DOHH2 (cell line): ENCODE data around the gene GDNF.

ENCODE experiments used
- EZH2phosphoT487 ChIP-seq: fragments of 200-600 bp; sonication (generic); IDR thresholded peaks from 2 replicates; pipeline ENCODE4 v1.6.1; 2017; ENCODE audit warnings: borderline replicate concordance, mild to moderate bottlenecking, antibody characterized with exemption, low read length, moderate library complexity, mixed read lengths
- TF ChIP-seq, protein P1 (sequence below): fragments of 200-600 bp; sonication (generic); IDR thresholded peaks from one replicate; pipeline ENCODE4 v1.5.1; 2014; ENCODE audit warnings: antibody characterized with exemption, mild to moderate bottlenecking, low read depth, low read length; ENCODE audit not compliant: poor library complexity, severe bottlenecking

DNA sequence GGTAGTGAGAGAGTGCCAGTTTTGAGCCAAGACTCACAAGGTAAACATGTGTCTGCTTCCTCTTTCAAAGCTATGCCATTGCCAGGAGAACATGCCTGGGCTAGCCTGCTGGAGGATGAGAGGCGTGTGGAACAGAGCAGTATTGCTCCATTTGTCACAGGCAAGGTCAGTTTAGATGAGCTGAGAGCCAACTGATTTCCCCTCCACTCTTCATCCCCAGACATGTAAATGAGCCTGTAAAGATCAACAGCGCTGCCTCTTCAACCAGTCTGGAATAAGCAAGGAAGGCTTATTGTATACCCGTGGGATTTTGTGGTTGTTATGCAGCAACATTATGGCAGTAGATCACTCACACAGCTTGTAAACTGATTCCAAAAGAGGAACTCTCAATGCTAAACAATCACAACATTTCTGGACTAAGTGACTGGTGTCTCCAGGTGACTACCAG lies 8.2 kb upstream of the GDNF start:
- TF ChIP-seq, protein P1, sequence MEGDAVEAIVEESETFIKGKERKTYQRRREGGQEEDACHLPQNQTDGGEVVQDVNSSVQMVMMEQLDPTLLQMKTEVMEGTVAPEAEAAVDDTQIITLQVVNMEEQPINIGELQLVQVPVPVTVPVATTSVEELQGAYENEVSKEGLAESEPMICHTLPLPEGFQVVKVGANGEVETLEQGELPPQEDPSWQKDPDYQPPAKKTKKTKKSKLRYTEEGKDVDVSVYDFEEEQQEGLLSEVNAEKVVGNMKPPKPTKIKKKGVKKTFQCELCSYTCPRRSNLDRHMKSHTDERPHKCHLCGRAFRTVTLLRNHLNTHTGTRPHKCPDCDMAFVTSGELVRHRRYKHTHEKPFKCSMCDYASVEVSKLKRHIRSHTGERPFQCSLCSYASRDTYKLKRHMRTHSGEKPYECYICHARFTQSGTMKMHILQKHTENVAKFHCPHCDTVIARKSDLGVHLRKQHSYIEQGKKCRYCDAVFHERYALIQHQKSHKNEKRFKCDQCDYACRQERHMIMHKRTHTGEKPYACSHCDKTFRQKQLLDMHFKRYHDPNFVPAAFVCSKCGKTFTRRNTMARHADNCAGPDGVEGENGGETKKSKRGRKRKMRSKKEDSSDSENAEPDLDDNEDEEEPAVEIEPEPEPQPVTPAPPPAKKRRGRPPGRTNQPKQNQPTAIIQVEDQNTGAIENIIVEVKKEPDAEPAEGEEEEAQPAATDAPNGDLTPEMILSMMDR, result no peak
- TF ChIP-seq EZH2phosphoT487, result no peak
